Neural crest cell (in vitro differentiated cells): ENCODE results near the gene SORCS1. TPM values are rescaled to one million over a fixed set of nuclear protein-coding genes. Genes with fewer than 3 reads are reported as not detected.

Source experiments
- DNase-seq: peaks from one replicate; pipeline ENCODE4 v3.0.0; 2021; ENCODE audit warnings: low read depth, mixed read lengths, low spot score
- H3K27ac Mint-ChIP-seq: one replicate; pipeline ENCODE4 v1.8.0; 2021; ENCODE audit warnings: mild to moderate bottlenecking, mixed read lengths; ENCODE audit not compliant: unreplicated experiment
- H3K27me3 Mint-ChIP-seq: 2 replicates; pipeline ENCODE4 v1.8.0; 2021; ENCODE audit warnings: low read depth, mild to moderate bottlenecking, mixed read lengths
- H3K36me3 Mint-ChIP-seq: 2 replicates; pipeline ENCODE4 v1.8.0; 2021; ENCODE audit warnings: low read depth, mild to moderate bottlenecking, mixed read lengths
- H3K4me1 Mint-ChIP-seq: 2 replicates; pipeline ENCODE4 v1.8.0; 2021; ENCODE audit warnings: mixed read lengths
- H3K4me3 Mint-ChIP-seq: one replicate; pipeline ENCODE4 v1.8.0; 2021; ENCODE audit warnings: mild to moderate bottlenecking, mixed read lengths
- H3K9me3 Mint-ChIP-seq: 2 replicates; pipeline ENCODE4 v1.8.0; 2021; ENCODE audit warnings: mixed read lengths
- CTCF ChIP-seq: fragments of 200-600 bp; sonication (generic); conservative IDR thresholded peaks from 2 replicates; pipeline ENCODE4 v1.5.0; 2021; ENCODE audit warnings: antibody characterized with exemption, mild to moderate bottlenecking
- total RNA-seq: library from RNA; stranded (reverse); gene quantifications from 2 replicates; pipeline ENCODE4 v1.2.1, GENCODE V29; 2021

The SORCS1 gene
- total RNA-seq, 1 donor from 2014 or later: 8.2 TPM

DNA sequence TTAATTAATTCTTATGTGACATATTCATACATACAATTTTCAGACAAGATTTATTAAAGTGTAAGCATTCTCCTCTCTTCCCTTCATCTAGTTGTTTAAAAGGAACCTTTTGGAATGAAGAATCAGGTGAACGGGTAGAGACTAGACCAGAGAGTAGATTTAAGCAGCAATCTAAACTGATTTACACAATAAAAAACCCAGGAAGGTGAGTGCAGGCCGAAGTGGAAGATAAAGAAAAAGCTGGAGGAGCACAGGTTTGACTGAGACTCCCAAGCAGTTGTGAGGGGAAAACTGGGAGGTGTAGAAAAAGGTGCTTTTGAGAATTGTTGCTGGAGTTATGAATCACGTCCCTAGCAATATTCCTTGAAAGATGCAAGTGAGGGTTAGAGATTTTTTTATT is 601.1 kb downstream of the SORCS1 start:
- no peak for TF ChIP-seq CTCF
- H3K4me3 Mint-ChIP-seq: no peak overlapping the region
- H3K27ac Mint-ChIP-seq: no peak overlapping the region
- no peaks in the 10 kb centered on the region for H3K9me3 Mint-ChIP-seq
- no peaks in the 10 kb centered on the region for H3K36me3 Mint-ChIP-seq
- no peak for DNase-seq
- no peaks in the 10 kb centered on the region for H3K4me1 Mint-ChIP-seq
- no peaks in the 10 kb centered on the region for H3K27me3 Mint-ChIP-seq

DNA sequence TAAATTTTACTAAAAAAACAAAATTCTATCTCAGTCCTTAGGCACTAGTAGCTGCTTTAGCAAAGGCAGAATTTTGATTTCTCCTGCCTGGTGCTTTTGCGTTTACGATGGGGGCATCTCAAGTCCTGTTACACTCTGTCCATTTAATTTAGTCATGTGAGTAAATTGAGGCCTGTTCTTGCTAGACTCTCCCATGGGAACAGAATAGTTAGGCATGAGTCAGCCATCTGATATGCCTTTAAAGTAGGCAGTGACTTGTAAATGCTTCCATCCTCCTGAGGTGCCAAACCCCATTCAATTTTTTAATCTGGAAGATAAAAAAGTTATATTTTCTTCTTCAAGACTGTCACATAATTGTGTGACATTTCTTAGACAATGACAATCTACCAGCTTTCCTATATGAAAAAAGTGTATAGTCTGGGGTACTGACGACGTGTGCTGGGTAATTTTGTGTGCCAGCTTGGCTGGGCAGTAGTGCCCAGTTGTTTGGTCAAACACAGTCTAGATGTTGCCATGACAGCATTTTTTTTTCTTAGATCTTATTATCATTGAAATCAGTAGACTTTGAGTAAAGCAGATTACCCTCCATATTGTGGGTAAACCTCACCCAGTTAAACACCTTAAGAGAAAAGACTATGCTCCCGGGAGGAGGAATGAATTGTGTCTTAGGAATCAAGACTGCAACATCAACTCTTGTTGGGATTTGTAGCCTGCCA is 603.4 kb downstream of the SORCS1 start:
- H3K4me1 Mint-ChIP-seq: no peaks in the 10 kb centered on the region
- no peak for DNase-seq

GRCh38 chr10:106559442-106559841 is 605.1 kb downstream of the SORCS1 start:
- Mint-ChIP-seq H3K4me3 (no peak overlapping the region), H3K36me3 (no peaks in the 10 kb centered on the region), H3K27ac (no peak overlapping the region), H3K4me1 (no peaks in the 10 kb centered on the region), H3K9me3 (no peaks in the 10 kb centered on the region), H3K27me3 (no peaks in the 10 kb centered on the region)
- TF ChIP-seq CTCF: no peak
- no peak for DNase-seq

More for the DNA sequence above, 603.4 kb downstream of the SORCS1 start:
- H3K27me3 Mint-ChIP-seq: no peaks in the 10 kb centered on the region
- no peak overlapping the region for H3K4me3 Mint-ChIP-seq
- no peaks in the 10 kb centered on the region for H3K9me3 Mint-ChIP-seq
- H3K27ac Mint-ChIP-seq: no peak overlapping the region
- no peak for TF ChIP-seq CTCF
- no peaks in the 10 kb centered on the region for H3K36me3 Mint-ChIP-seq

- Mint-ChIP-seq H3K4me3 (no peak overlapping the region), H3K4me1 (no peaks in the 10 kb centered on the region), H3K27ac (no peak overlapping the region), H3K27me3 (no peaks in the 10 kb centered on the region), H3K9me3 (no peaks in the 10 kb centered on the region), H3K36me3 (no peaks in the 10 kb centered on the region)
- DNase-seq: no peak
- TF ChIP-seq CTCF: no peak
These were observed 606.4 kb downstream of the SORCS1 start for GRCh38 chr10:106557951-106558733.

DNA sequence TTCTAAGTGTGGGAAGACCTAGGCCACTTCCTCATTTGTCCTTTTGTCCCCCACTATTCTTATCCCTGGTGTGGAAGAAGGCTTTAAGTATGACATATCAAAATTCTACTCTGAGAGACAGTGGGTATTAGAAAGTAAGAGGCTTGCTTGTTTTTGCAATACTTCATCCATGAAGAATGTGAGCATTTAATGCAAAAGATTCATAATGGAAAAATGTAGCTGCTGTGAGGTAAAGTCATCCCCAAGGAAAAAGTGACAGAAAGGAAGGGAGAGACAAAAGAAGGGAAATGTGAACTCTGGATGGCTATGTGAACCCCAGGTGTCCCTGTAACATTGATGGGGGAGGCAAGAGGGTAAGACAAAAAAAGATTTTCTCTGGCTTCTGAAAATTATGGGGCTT is 607.5 kb downstream of the SORCS1 start:
- no peak for DNase-seq
- TF ChIP-seq CTCF: no peak
- Mint-ChIP-seq H3K36me3 (no peaks in the 10 kb centered on the region), H3K4me3 (no peak overlapping the region), H3K27ac (peak overlapping the region; percentile 16), H3K9me3 (no peaks in the 10 kb centered on the region), H3K27me3 (no peaks in the 10 kb centered on the region), H3K4me1 (no peaks in the 10 kb centered on the region)
